IMR-90 (cell line): ENCODE measurements around the gene GRIFIN. TPM values are rescaled to one million over a fixed set of nuclear protein-coding genes. Genes with fewer than 3 reads are reported as not detected.

Source experiments
- ATAC-seq: fragments of 200-7000 bp; cut with Tn5 transposase; 2 replicates; pipeline ENCODE4 v1.9.1; 2020; ENCODE audit warnings: low read depth, mild to moderate bottlenecking, moderate library complexity
- BruUV-seq: library from RNA; stranded (reverse); fragments of 400-500 nt; replicated peaks from 2 replicates; lab custom pipeline; 2021; lab: Mats Ljungman, UMichigan
- CTCF ChIA-PET: fragments of 300-600 bp; formaldehyde crosslinking; extraction: SDS; loops from one replicate; lab custom pipeline; 2021; ENCODE audit warnings: antibody characterized with exemption; lab: Yijun Ruan, JAX
- POLR2A ChIA-PET: fragments of 300-600 bp; sonication (Branson Sonifier 250); formaldehyde crosslinking; loops from one replicate; lab custom pipeline; 2022; ENCODE audit warnings: antibody characterized with exemption; ENCODE audit not compliant: unreplicated experiment; lab: Charles Lee
- DNase-seq: peaks from one replicate; pipeline ENCODE4 v3.0.0; 2013
- H2AFZ ChIP-seq: replicated peaks from 2 replicates; pipeline ENCODE3; 2013; ENCODE audit warnings: low read length, mild to moderate bottlenecking; ENCODE audit not compliant: poor library complexity
- H2AK5ac ChIP-seq: 2 replicates; pipeline ENCODE4 v1.6.1; 2013; ENCODE audit warnings: low read depth, low read length, inconsistent platforms
- H2AK9ac ChIP-seq: replicated peaks from 2 replicates; pipeline ENCODE3; 2013; ENCODE audit warnings: mild to moderate bottlenecking, low read depth, low read length, moderate library complexity; ENCODE audit not compliant: poor library complexity
- H2BK120ac ChIP-seq: 2 replicates; pipeline ENCODE4 v1.6.1; 2013; ENCODE audit warnings: low read depth, low read length, inconsistent platforms
- H2BK15ac ChIP-seq: 3 replicates; pipeline ENCODE4 v1.6.1; 2013; ENCODE audit warnings: low read depth, low read length, inconsistent platforms
- H2BK20ac ChIP-seq: 2 replicates; pipeline ENCODE4 v1.6.1; 2013; ENCODE audit warnings: low read depth, mild to moderate bottlenecking, inconsistent platforms, low read length, moderate library complexity
- H2BK5ac ChIP-seq: 2 replicates; pipeline ENCODE4 v1.6.1; 2013; ENCODE audit warnings: mild to moderate bottlenecking, low read depth, low read length, inconsistent platforms; ENCODE audit not compliant: poor library complexity, severe bottlenecking
- H3K14ac ChIP-seq: replicated peaks from 2 replicates; pipeline ENCODE4 v1.6.1; 2013; ENCODE audit warnings: low read depth, low read length, inconsistent platforms
- H3K18ac ChIP-seq: 2 replicates; pipeline ENCODE4 v1.6.1; 2013; ENCODE audit warnings: low read depth, low read length, control low read depth
- H3K23ac ChIP-seq: 2 replicates; pipeline ENCODE4 v1.6.1; 2013; ENCODE audit warnings: low read depth, low read length, inconsistent platforms
- H3K27ac ChIP-seq: 2 replicates; pipeline ENCODE4 v1.5.1; 2013; ENCODE audit warnings: mild to moderate bottlenecking, control low read depth, low read length; ENCODE audit not compliant: insufficient read depth
- H3K27me3 ChIP-seq: 2 replicates; pipeline ENCODE4 v1.6.1; 2013; ENCODE audit warnings: low read length; ENCODE audit not compliant: control insufficient read depth, insufficient read depth
- H3K36me3 ChIP-seq: 2 replicates; pipeline ENCODE4 v1.6.1; 2013; ENCODE audit warnings: low read length, mixed read lengths; ENCODE audit not compliant: control insufficient read depth, insufficient read depth
- H3K4ac ChIP-seq: 2 replicates; pipeline ENCODE4 v1.6.1; 2013; ENCODE audit warnings: low read depth, low read length, inconsistent platforms
- H3K4me1 ChIP-seq: 2 replicates; pipeline ENCODE4 v1.6.1; 2013; ENCODE audit warnings: low read length, mixed read lengths; ENCODE audit not compliant: control insufficient read depth, insufficient read depth
- H3K4me2 ChIP-seq: 2 replicates; pipeline ENCODE4 v1.6.1; 2013; ENCODE audit warnings: low read depth, mild to moderate bottlenecking, control low read depth, low read length, moderate library complexity
- H3K4me3 ChIP-seq: 2 replicates; pipeline ENCODE4 v1.5.1; 2013; ENCODE audit warnings: low read depth, mild to moderate bottlenecking, control low read depth, low read length, moderate library complexity; ENCODE audit not compliant: insufficient read depth
- H3K56ac ChIP-seq: 2 replicates; pipeline ENCODE4 v1.6.1; 2013; ENCODE audit warnings: low read length, inconsistent platforms; ENCODE audit not compliant: insufficient read depth; ENCODE audit errors: extremely low read depth
- H3K79me1 ChIP-seq, 2 experiments: 2 replicates each; pipeline ENCODE4 v1.6.1; 2013; ENCODE audit warnings: low read length in 2 of 2, inconsistent platforms in 1 of 2, low read depth in 1 of 2
- H3K9ac ChIP-seq: 2 replicates; pipeline ENCODE4 v1.6.1; 2013; ENCODE audit warnings: low read depth, low read length, control low read depth
- H3K9me1 ChIP-seq: 2 replicates; pipeline ENCODE4 v1.6.1; 2013; ENCODE audit warnings: low read length, inconsistent platforms; ENCODE audit not compliant: insufficient read depth
- H3K9me3 ChIP-seq: 2 replicates; pipeline ENCODE4 v1.6.1; 2013; ENCODE audit warnings: low read length; ENCODE audit not compliant: control insufficient read depth, insufficient read depth
- H4K20me1 ChIP-seq: 2 replicates; pipeline ENCODE4 v1.6.1; 2013; ENCODE audit warnings: low read length, inconsistent platforms; ENCODE audit not compliant: insufficient read depth
- H4K5ac ChIP-seq: 2 replicates; pipeline ENCODE4 v1.6.1; 2013; ENCODE audit warnings: mild to moderate bottlenecking, low read depth, low read length, control low read depth
- H4K8ac ChIP-seq, 2 experiments: 2 replicates each; pipeline ENCODE4 v1.6.1; 2013; ENCODE audit warnings: low read depth in 2 of 2, low read length in 2 of 2, control low read depth in 1 of 2, inconsistent platforms in 1 of 2
- H4K91ac ChIP-seq: 2 replicates; pipeline ENCODE4 v1.6.1; 2013; ENCODE audit warnings: low read depth, low read length, inconsistent platforms; ENCODE audit not compliant: insufficient read depth
- BHLHE40 ChIP-seq: fragments of 150-350 bp; IDR thresholded peaks from 2 replicates; pipeline ENCODE4 v1.6.1; 2016; ENCODE audit warnings: mild to moderate bottlenecking, low read depth, low read length
- CEBPB ChIP-seq: IDR thresholded peaks from 2 replicates; pipeline ENCODE4 v1.6.1; 2012; ENCODE audit warnings: low read depth, low read length, improper control_type of control experiment
- CHD1 ChIP-seq: IDR thresholded peaks from 2 replicates; pipeline ENCODE4 v1.6.1; 2012; ENCODE audit warnings: low read depth, low read length, improper control_type of control experiment
- FOS ChIP-seq: fragments of 150-350 bp; IDR thresholded peaks from 2 replicates; pipeline ENCODE4 v1.6.1; 2016; ENCODE audit warnings: low read depth, low read length
- MAFK ChIP-seq: IDR thresholded peaks from 2 replicates; pipeline ENCODE4 v1.6.1; 2012; ENCODE audit warnings: low read depth, low read length, improper control_type of control experiment
- MAZ ChIP-seq: IDR thresholded peaks from 2 replicates; pipeline ENCODE4 v1.6.1; 2012; ENCODE audit warnings: low read depth, mild to moderate bottlenecking, low read length, improper control_type of control experiment, moderate library complexity, borderline replicate concordance
- MXI1 ChIP-seq: IDR thresholded peaks from 2 replicates; pipeline ENCODE4 v1.6.1; 2012; ENCODE audit warnings: low read depth, mild to moderate bottlenecking, low read length, moderate library complexity, borderline replicate concordance
- NFE2L2 ChIP-seq: fragments of 150-350 bp; IDR thresholded peaks from 2 replicates; pipeline ENCODE4 v1.6.1; 2016; ENCODE audit warnings: low read depth, mild to moderate bottlenecking, low read length
- POLR2A ChIP-seq: IDR thresholded peaks from 2 replicates; pipeline ENCODE4 v1.6.1; 2012; ENCODE audit warnings: mild to moderate bottlenecking, low read depth, low read length
- RAD21 ChIP-seq: IDR thresholded peaks from 2 replicates; pipeline ENCODE4 v1.6.1; 2012; ENCODE audit warnings: low read length, improper control_type of control experiment
- RCOR1 ChIP-seq: IDR thresholded peaks from 2 replicates; pipeline ENCODE4 v1.6.1; 2012; ENCODE audit warnings: mild to moderate bottlenecking, low read length, improper control_type of control experiment; ENCODE audit not compliant: insufficient replicate concordance
- RFX5 ChIP-seq: IDR thresholded peaks from 2 replicates; pipeline ENCODE4 v1.8.0; 2012; ENCODE audit warnings: low read depth, mild to moderate bottlenecking, low read length, moderate library complexity
- SMC3 ChIP-seq: fragments of 150-350 bp; IDR thresholded peaks from 2 replicates; pipeline ENCODE4 v1.6.1; 2016; ENCODE audit warnings: low read depth, mild to moderate bottlenecking, antibody characterized with exemption, low read length, moderate library complexity
- WGBS, 2 experiments: methylation state at CpG; one replicate each; pipeline versions ENCODE4 v1.1.5 to v1.1.7; 2013; ENCODE audit warnings: missing lambda C conversion rate in 2 of 2; ENCODE audit not compliant: insufficient read length in 1 of 2; ENCODE audit errors: extremely low coverage in 2 of 2; 5-methylcytosine and 5-hydroxymethylcytosine counted together
- dilution Hi-C: fragments of 300-500 bp; cut with HindIII; formaldehyde crosslinking; loops from one replicate; pipeline ENCODE4 v1.14.3; 2018; ENCODE audit warnings: low sequenced_read_pairs; ENCODE audit not compliant: unreplicated experiment
- in situ Hi-C: fragments of 300-500 bp; cut with MboI; formaldehyde crosslinking; loops from 3 replicates; pipeline ENCODE4 v1.14.3; 2019; ENCODE audit warnings: low sequenced_read_pairs, inconsistent platforms, mixed read lengths
- intact Hi-C: fragments of 100-400 bp; cut with micrococcal nuclease; formaldehyde crosslinking; loops from 2 replicates; pipeline ENCODE4 v1.10.0; 2022
- polyA plus RNA-seq, 3 experiments: library from polyadenylated mRNA; depleted of rRNA; stranded (reverse); fragments of >200 nt; gene quantifications; 2 replicates each; pipeline ENCODE4 v1.2.3, GENCODE V29; 2012; ENCODE audit warnings: low replicate concordance in 1 of 3
- total RNA-seq: library from RNA; depleted of rRNA; stranded (reverse); fragments of >200 nt; gene quantifications from 2 replicates; pipeline ENCODE4 v1.2.3, GENCODE V29; 2012
- TF ChIP-seq, protein P1 (sequence below): fragments of 150-350 bp; IDR thresholded peaks from 2 replicates; pipeline ENCODE4 v1.6.1; 2016; ENCODE audit warnings: low read depth, mild to moderate bottlenecking, low read length, moderate library complexity, borderline replicate concordance
- TF ChIP-seq, protein P2 (sequence below): conservative IDR thresholded peaks from 2 replicates; pipeline ENCODE4 v1.5.1; 2012; ENCODE audit warnings: mild to moderate bottlenecking, low read depth, low read length, improper control_type of control experiment

The GRIFIN gene
- total and polyA plus RNA-seq, 2 of the 4 experiments (the other 2 are of a cell fraction) = not detected

DNA sequence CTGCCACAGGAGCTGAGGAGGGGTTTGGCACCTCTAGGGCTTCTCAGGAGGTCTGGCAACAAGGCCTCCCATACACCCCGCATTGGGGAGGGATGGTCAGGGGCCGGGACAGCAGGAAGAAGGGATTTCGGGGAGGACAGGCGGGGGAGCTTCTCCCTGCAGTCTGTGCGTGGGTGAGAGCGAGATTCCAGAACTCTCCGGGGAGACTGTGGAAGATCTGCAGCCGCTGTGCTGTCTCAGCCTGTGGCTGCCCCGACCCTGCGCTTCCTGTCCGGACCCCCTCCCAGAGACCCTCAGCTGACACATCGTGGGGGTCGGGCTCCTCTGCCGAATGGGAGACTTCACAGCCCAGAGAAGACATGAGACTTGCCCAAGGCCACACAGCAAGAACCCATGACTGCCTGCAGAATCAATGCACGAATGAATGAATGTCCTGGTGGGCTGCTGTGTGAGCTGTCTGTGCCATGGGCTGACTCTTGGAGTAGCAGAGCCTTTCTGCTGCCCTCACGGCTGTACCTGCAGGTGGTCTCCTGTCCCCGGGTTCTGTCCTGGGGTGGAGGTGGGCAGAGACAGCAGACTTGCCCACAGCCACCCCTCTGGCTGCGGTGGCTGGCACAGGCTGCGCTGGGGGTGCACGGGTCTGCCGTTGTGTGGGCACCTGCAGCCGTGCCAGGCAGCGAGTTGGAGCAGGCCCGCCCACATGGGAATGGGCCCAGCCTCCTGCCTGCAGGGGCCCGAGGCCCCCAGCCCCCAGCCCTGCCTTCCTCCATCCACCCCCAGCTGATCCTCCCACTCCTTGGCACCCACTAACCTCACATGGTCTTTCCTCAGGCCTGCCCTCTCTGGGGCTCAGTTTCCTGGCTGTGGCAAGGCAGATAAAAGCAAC is 27.1 kb upstream of the GRIFIN start:
- intact Hi-C loops = no loop called here
- TF ChIP-seq RCOR1 (no peak), FOS (no peak), MXI1 (no peak), NFE2L2 (no peak), POLR2A (no peak), CHD1 (no peak), MAFK (no peak), RFX5 (no peak), RAD21 (no peak), SMC3 (no peak), MAZ (no peak), BHLHE40 (no peak), CEBPB (no peak)
- TF ChIP-seq, protein P1, sequence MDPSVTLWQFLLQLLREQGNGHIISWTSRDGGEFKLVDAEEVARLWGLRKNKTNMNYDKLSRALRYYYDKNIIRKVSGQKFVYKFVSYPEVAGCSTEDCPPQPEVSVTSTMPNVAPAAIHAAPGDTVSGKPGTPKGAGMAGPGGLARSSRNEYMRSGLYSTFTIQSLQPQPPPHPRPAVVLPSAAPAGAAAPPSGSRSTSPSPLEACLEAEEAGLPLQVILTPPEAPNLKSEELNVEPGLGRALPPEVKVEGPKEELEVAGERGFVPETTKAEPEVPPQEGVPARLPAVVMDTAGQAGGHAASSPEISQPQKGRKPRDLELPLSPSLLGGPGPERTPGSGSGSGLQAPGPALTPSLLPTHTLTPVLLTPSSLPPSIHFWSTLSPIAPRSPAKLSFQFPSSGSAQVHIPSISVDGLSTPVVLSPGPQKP = no peak
- TF ChIP-seq, protein P2, sequence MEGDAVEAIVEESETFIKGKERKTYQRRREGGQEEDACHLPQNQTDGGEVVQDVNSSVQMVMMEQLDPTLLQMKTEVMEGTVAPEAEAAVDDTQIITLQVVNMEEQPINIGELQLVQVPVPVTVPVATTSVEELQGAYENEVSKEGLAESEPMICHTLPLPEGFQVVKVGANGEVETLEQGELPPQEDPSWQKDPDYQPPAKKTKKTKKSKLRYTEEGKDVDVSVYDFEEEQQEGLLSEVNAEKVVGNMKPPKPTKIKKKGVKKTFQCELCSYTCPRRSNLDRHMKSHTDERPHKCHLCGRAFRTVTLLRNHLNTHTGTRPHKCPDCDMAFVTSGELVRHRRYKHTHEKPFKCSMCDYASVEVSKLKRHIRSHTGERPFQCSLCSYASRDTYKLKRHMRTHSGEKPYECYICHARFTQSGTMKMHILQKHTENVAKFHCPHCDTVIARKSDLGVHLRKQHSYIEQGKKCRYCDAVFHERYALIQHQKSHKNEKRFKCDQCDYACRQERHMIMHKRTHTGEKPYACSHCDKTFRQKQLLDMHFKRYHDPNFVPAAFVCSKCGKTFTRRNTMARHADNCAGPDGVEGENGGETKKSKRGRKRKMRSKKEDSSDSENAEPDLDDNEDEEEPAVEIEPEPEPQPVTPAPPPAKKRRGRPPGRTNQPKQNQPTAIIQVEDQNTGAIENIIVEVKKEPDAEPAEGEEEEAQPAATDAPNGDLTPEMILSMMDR = no peak

More for the DNA sequence above, 27.1 kb upstream of the GRIFIN start:
- no peak overlapping the region for H4K5ac ChIP-seq
- dilution Hi-C loops = no loop called here
- POLR2A ChIA-PET = no interaction called here
- H2BK15ac ChIP-seq = no peak overlapping the region
- no peak overlapping the region for H3K14ac ChIP-seq
- H3K79me1 ChIP-seq = no peaks in the 10 kb centered on the region
- in situ Hi-C loops = no loop called here
- H3K27ac ChIP-seq = no peak overlapping the region
- H4K91ac ChIP-seq = no peak overlapping the region
- H4K8ac ChIP-seq = no peak overlapping the region
- no peak overlapping the region for H3K56ac ChIP-seq
- no peaks in the 10 kb centered on the region for H3K36me3 ChIP-seq
- H2BK120ac ChIP-seq = no peak overlapping the region
- H3K9me3 ChIP-seq = no peaks in the 10 kb centered on the region
- peaks cover 3% of the 10 kb centered on the region; the same call in 1 of the 2 replicates for H3K4me1 ChIP-seq
- no peak overlapping the region for H3K9ac ChIP-seq
- CTCF ChIA-PET = no interaction called here
- ATAC-seq = no peak
- no peaks in the 10 kb centered on the region for H4K20me1 ChIP-seq
- DNase-seq = no peak
- no peak overlapping the region for H2BK5ac ChIP-seq
- no peak overlapping the region for H3K23ac ChIP-seq
- no peak overlapping the region for H2AK9ac ChIP-seq
- no peak overlapping the region for H2BK20ac ChIP-seq
- no TSS peak for BruUV-seq
- H3K4me3 ChIP-seq = no peak overlapping the region
- H3K9me1 ChIP-seq = no peaks in the 10 kb centered on the region
- no peak overlapping the region for H2AFZ ChIP-seq
- H3K18ac ChIP-seq = no peak overlapping the region
- 70% methylated on average over 8 of the region's 25 CpGs; no CpG with 5 or more reads in 1 of the 2 experiments for WGBS, 2 experiments
- H2AK5ac ChIP-seq = no peak overlapping the region
- H3K27me3 ChIP-seq = peaks cover 4% of the 10 kb centered on the region; the same call in 1 of the 2 replicates
- H3K4me2 ChIP-seq = no peak overlapping the region
- no peak overlapping the region for H3K4ac ChIP-seq
